Astrocyte of the cerebellum (primary cell): ENCODE measurements around the gene RPL26.
"Not testable (repeated sequence)": the region's sequence is repeated elsewhere in the genome, so short reads cannot be mapped to it uniquely, and the experiment has no call there.

Source experiments
- DNase-seq: peaks from one replicate; pipeline ENCODE4 v3.0.0-alpha.2; 2011; ENCODE audit warnings: low read depth
- H3K4me3 ChIP-seq: 2 replicates; pipeline ENCODE4 v1.5.1; 2011; ENCODE audit warnings: mild to moderate bottlenecking, low read depth, low read length, moderate library complexity
- CTCF ChIP-seq: IDR thresholded peaks from 2 replicates; pipeline ENCODE4 v1.5.1; 2012; ENCODE audit warnings: low read length, low read depth, moderate library complexity, mild to moderate bottlenecking; ENCODE audit errors: missing control alignments
- in situ Hi-C: cut with HindIII; loops from 2 replicates; pipeline ENCODE4 v1.10.0; 2017; ENCODE audit warnings: low sequenced_read_pairs

The RPL26 gene

GRCh38 chr17:8380049-8380448 is 2.9 kb downstream of the RPL26 start:
- no peak for DNase-seq
- in situ Hi-C loops, result no loop called here

GRCh38 chr17:8378117-8378516 is 4.9 kb downstream of the RPL26 start:
- not testable (repeated sequence) for H3K4me3 ChIP-seq, DNase-seq
- in situ Hi-C loops, result loop anchor here (5.0 kb wide), 1 partner anchor 61 kb away; no protein-coding TSS in a partner anchor

More at GRCh38 chr17:8380049-8380448, 2.9 kb downstream of the RPL26 start:
- H3K4me3 ChIP-seq, result no peak overlapping the region
- no peak for TF ChIP-seq CTCF

- DNase-seq, result no peak
- H3K4me3 ChIP-seq, result no peak overlapping the region
- in situ Hi-C loops, result loop anchor here (5.0 kb wide), 1 partner anchor 60 kb away; no protein-coding TSS in a partner anchor
- no peak for TF ChIP-seq CTCF
Observed at GRCh38 chr17:8377422-8377821, 5.6 kb downstream of the RPL26 start.

- H3K4me3 ChIP-seq, result peak within 1 kb of the TSS; percentile 87
- DNase-seq, result no peak
- TF ChIP-seq CTCF, result peak; percentile 69
- in situ Hi-C loops, result loop anchor here (5.0 kb wide), 1 partner anchor 59 kb away; no protein-coding TSS in a partner anchor
Observed at GRCh38 chr17:8376271-8377067, 6.5 kb downstream of the RPL26 start, which contains the start of gene KRABD2. TSS of gene KRABD2 (minus strand) at chr17:8376704.

- no peak for DNase-seq
- peak overlapping the region; percentile 87 for H3K4me3 ChIP-seq
- TF ChIP-seq CTCF, result no peak
- in situ Hi-C loops, result loop anchor here (5.0 kb wide), 1 partner anchor 58 kb away; no protein-coding TSS in a partner anchor
Observed at GRCh38 chr17:8375738-8376259, 7.2 kb downstream of the RPL26 start.

GRCh38 chr17:8373856-8374255 is 9.1 kb downstream of the RPL26 start:
- DNase-seq, in situ Hi-C loops, H3K4me3 ChIP-seq: not testable (repeated sequence)

- no peak for DNase-seq
- no peak overlapping the region for H3K4me3 ChIP-seq
- no peak for TF ChIP-seq CTCF
- in situ Hi-C loops, result no loop called here
Observed at GRCh38 chr17:8372422-8372821, 10.6 kb downstream of the RPL26 start.
